CD14-positive monocyte (primary cell): ENCODE measurements around the gene CNTNAP5. TPM values are rescaled to one million over a fixed set of nuclear protein-coding genes. Genes with fewer than 3 reads are reported as not detected.

ENCODE experiments used
- DNase-seq, 3 donors: peaks; one replicate each; pipeline ENCODE4 v3.0.0-alpha.2; 2011 to 2022
- H2AFZ ChIP-seq: 2 replicates; pipeline ENCODE4 v1.6.0; 2012; ENCODE audit warnings: mild to moderate bottlenecking, low read depth, low read length, inconsistent platforms; ENCODE audit not compliant: insufficient read depth, poor library complexity, severe bottlenecking
- H3K27ac ChIP-seq, 2 donors: 1 replicate in 1 of 2; 2 replicates in 1 of 2; pipeline ENCODE4 v1.5.1; 2012 to 2013; ENCODE audit warnings: low read length in 2 of 2, control low read depth in 1 of 2, inconsistent platforms in 1 of 2, low read depth in 1 of 2, mild to moderate bottlenecking in 1 of 2
- H3K27me3 ChIP-seq, 2 donors: one replicate each; pipeline versions ENCODE4 v1.6.0 to v1.6.1; 2011 to 2013; ENCODE audit warnings: low read length in 2 of 2; ENCODE audit not compliant: control insufficient read depth in 2 of 2, insufficient read depth in 2 of 2
- H3K36me3 ChIP-seq, 2 donors: replicated peaks in 1 of 2; 1 replicate in 1 of 2; 2 replicates in 1 of 2; pipeline versions ENCODE4 v1.5.1 to v1.6.1; 2012 to 2013; ENCODE audit warnings: low read length in 2 of 2, control low read depth in 1 of 2, inconsistent platforms in 1 of 2, mild to moderate bottlenecking in 1 of 2; ENCODE audit not compliant: insufficient read depth in 2 of 2, control insufficient read depth in 1 of 2
- H3K4me1 ChIP-seq, 2 donors: 1 replicate in 1 of 2; 2 replicates in 1 of 2; pipeline versions ENCODE4 v1.5.1 to v1.6.1; 2012 to 2013; ENCODE audit warnings: low read length in 2 of 2, control low read depth in 1 of 2, inconsistent platforms in 1 of 2, mild to moderate bottlenecking in 1 of 2, moderate library complexity in 1 of 2; ENCODE audit not compliant: insufficient read depth in 2 of 2, control insufficient read depth in 1 of 2
- H3K4me2 ChIP-seq: replicated peaks from 2 replicates; pipeline ENCODE3; 2012; ENCODE audit warnings: low read length, moderate library complexity, mild to moderate bottlenecking; ENCODE audit not compliant: poor library complexity, severe bottlenecking; ENCODE audit errors: extremely low read depth
- H3K4me3 ChIP-seq, 3 experiments: fragments of 200-600 bp in 1 of 3; sonication (generic) in 1 of 3; replicated peaks in 1 of 3; 1 replicate in 2 of 3; 2 replicates in 1 of 3; pipeline ENCODE4 v1.5.1; 2011 to 2013; ENCODE audit warnings: low read length in 3 of 3, mild to moderate bottlenecking in 3 of 3, control low read depth in 2 of 3, low read depth in 2 of 3, inconsistent platforms in 1 of 3, moderate library complexity in 1 of 3
- H3K79me2 ChIP-seq: 2 replicates; pipeline ENCODE4 v1.6.0; 2012; ENCODE audit warnings: mild to moderate bottlenecking, control low read depth, inconsistent platforms, low read length, moderate library complexity; ENCODE audit not compliant: insufficient read depth
- H3K9ac ChIP-seq: 2 replicates; pipeline ENCODE4 v1.6.0; 2017; ENCODE audit warnings: low read length, mild to moderate bottlenecking; ENCODE audit not compliant: insufficient read depth, poor library complexity, severe bottlenecking
- H3K9me3 ChIP-seq, 2 donors: replicated peaks in 1 of 2; 1 replicate in 1 of 2; 2 replicates in 1 of 2; pipeline versions ENCODE4 v1.5.1 to v1.6.1; 2012 to 2013; ENCODE audit warnings: low read length in 2 of 2, control low read depth in 1 of 2; ENCODE audit not compliant: control insufficient read depth in 1 of 2, insufficient read depth in 1 of 2
- H4K20me1 ChIP-seq: 2 replicates; pipeline ENCODE4 v1.6.0; 2012; ENCODE audit warnings: mild to moderate bottlenecking, low read length, control low read depth, moderate library complexity; ENCODE audit not compliant: insufficient read depth
- H3K27ac Mint-ChIP-seq, 7 donors: one replicate each; pipeline ENCODE4 v1.8.0; 2020; ENCODE audit warnings: mild to moderate bottlenecking in 7 of 7, mixed read lengths in 7 of 7, moderate library complexity in 6 of 7, inconsistent platforms in 2 of 7
- H3K27me3 Mint-ChIP-seq, 3 donors: one replicate each; pipeline ENCODE4 v1.8.0; 2021 to 2022; ENCODE audit warnings: low read depth in 3 of 3, mild to moderate bottlenecking in 3 of 3, mixed read lengths in 3 of 3, moderate library complexity in 3 of 3, inconsistent platforms in 1 of 3
- H3K36me3 Mint-ChIP-seq, 2 donors: one replicate each; pipeline ENCODE4 v1.8.0; 2020; ENCODE audit warnings: mixed read lengths in 2 of 2, inconsistent platforms in 1 of 2, mild to moderate bottlenecking in 1 of 2
- H3K4me1 Mint-ChIP-seq: one replicate; pipeline ENCODE4 v1.8.0; 2020; ENCODE audit warnings: mild to moderate bottlenecking, mixed read lengths
- H3K4me3 Mint-ChIP-seq, 2 donors: one replicate each; pipeline ENCODE4 v1.8.0; 2020; ENCODE audit warnings: mild to moderate bottlenecking in 2 of 2, mixed read lengths in 2 of 2, moderate library complexity in 1 of 2
- H3K9me3 Mint-ChIP-seq, 7 donors: one replicate each; pipeline ENCODE4 v1.8.0; 2020 to 2022; ENCODE audit warnings: mixed read lengths in 7 of 7, mild to moderate bottlenecking in 6 of 7, moderate library complexity in 6 of 7, inconsistent platforms in 2 of 7
- CTCF ChIP-seq: fragments of 200-600 bp; IDR thresholded peaks from one replicate; pipeline ENCODE4 v1.8.0; 2022; ENCODE audit warnings: antibody characterized with exemption, mild to moderate bottlenecking
- WGBS: methylation state at CpG from one replicate; pipeline ENCODE4 v1.1.5; 2013; ENCODE audit warnings: missing lambda C conversion rate; ENCODE audit not compliant: insufficient coverage; 5-methylcytosine and 5-hydroxymethylcytosine counted together
- intact Hi-C, 2 donors: fragments of 100-400 bp; cut with micrococcal nuclease; formaldehyde crosslinking; loops; one replicate each; pipeline versions ENCODE4 v1.15.0 to v1.15.1; 2023
- polyA plus RNA-seq, 3 donors: library from polyadenylated mRNA; depleted of rRNA in 1 of 3; unstranded in 2 of 3; stranded (reverse) in 1 of 3; fragments of 300-500 nt in 2 of 3; fragments of >200 nt in 1 of 3; fragmentation: Illumina TruSeq in 2 of 3; gene quantifications; 1 replicate in 2 of 3; 2 replicates in 1 of 3; pipeline ENCODE4 v1.2.3, GENCODE V29; 2012 to 2021

Gene CNTNAP5
- polyA plus RNA-seq, 3 donors = not detected

GRCh38 chr2:124915567-124915966 lies 890.5 kb downstream of the CNTNAP5 start:
- Histone ChIP-seq H3K9me3 (peaks cover 0 to 3% of the 10 kb centered on the region in 2 donors), H3K4me1 (no peaks in the 10 kb centered on the region), H3K9ac (no peak overlapping the region), H3K4me2 (no peak overlapping the region), H3K36me3 (no peaks in the 10 kb centered on the region), H3K4me3 (no peak overlapping the region), H2AFZ (no peak overlapping the region), H4K20me1 (no peaks in the 10 kb centered on the region), H3K79me2 (no peaks in the 10 kb centered on the region), H3K27me3 (no peaks in the 10 kb centered on the region), H3K27ac (no peak overlapping the region)
- no peaks in the 10 kb centered on the region for H3K4me1 Mint-ChIP-seq
- 100% methylated on average over 1 of the region's 1 CpG for WGBS
- peaks cover 0 to 3% (median 0%) of the 10 kb centered on the region in 7 donors for H3K9me3 Mint-ChIP-seq
- no peak overlapping the region for H3K4me3 Mint-ChIP-seq
- H3K36me3 Mint-ChIP-seq = no peaks in the 10 kb centered on the region
- DNase-seq = no peak
- intact Hi-C loops = no loop called here
- no peak for TF ChIP-seq CTCF
- H3K27me3 Mint-ChIP-seq = no peaks in the 10 kb centered on the region
- H3K27ac Mint-ChIP-seq = no peak overlapping the region

- no peaks in the 10 kb centered on the region for H3K36me3 Mint-ChIP-seq
- no peak for TF ChIP-seq CTCF
- H3K4me1 Mint-ChIP-seq = no peaks in the 10 kb centered on the region
- Histone ChIP-seq H3K4me2 (no peak overlapping the region), H3K9me3 (peaks cover 3 to 4% of the 10 kb centered on the region in 2 donors), H3K4me1 (no peaks in the 10 kb centered on the region), H3K27me3 (no peaks in the 10 kb centered on the region), H3K9ac (no peak overlapping the region), H3K79me2 (no peaks in the 10 kb centered on the region), H2AFZ (no peak overlapping the region), H3K36me3 (no peaks in the 10 kb centered on the region), H3K4me3 (no peak overlapping the region), H4K20me1 (no peaks in the 10 kb centered on the region), H3K27ac (no peak overlapping the region)
- H3K9me3 Mint-ChIP-seq = peaks cover 0 to 5% (median 2%) of the 10 kb centered on the region in 7 donors
- WGBS = no CpG with 5 or more reads among the region's 2 CpGs
- no peak overlapping the region for H3K27ac Mint-ChIP-seq
- no peak overlapping the region for H3K4me3 Mint-ChIP-seq
- no peaks in the 10 kb centered on the region for H3K27me3 Mint-ChIP-seq
- no peak for DNase-seq
- intact Hi-C loops = no loop called here
Observed at GRCh38 chr2:124919296-124919695, 894.2 kb downstream of the CNTNAP5 start.
